OCI-LY3 (cell line): ENCODE results near the gene TIMP3.

Source experiments
- EZH2phosphoT487 ChIP-seq: fragments of 200-600 bp; shearing (Covaris generic); IDR thresholded peaks from 2 replicates; pipeline ENCODE4 v1.6.1; 2018; ENCODE audit warnings: antibody characterized with exemption, mixed run types, low read depth
- TF ChIP-seq, protein P1 (sequence below): fragments of 200-600, 300-600 bp; sonication (generic); IDR thresholded peaks from 2 replicates; pipeline ENCODE4 v1.5.1; 2014; ENCODE audit warnings: antibody characterized with exemption, low read length, low read depth

DNA sequence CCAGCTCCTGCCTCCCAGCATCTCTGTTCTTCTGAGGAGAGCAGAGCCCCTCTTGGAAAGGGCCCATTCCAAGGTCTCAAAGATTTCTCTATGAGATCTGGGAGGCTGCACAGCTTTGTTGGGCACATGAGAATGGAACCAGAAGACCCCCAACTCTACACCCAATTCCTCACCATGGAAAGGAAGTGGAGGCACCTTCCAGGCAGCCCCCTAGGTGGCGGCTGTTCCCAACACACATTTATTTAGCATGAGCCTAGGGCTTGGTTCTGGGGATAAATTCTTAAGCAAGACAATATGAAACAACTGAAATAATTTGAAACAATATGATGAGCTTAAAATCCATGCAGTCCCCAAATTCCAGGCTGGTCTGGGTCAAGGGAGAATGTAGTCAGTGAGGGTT is 100.4 kb downstream of the TIMP3 start:
- TF ChIP-seq, protein P1, sequence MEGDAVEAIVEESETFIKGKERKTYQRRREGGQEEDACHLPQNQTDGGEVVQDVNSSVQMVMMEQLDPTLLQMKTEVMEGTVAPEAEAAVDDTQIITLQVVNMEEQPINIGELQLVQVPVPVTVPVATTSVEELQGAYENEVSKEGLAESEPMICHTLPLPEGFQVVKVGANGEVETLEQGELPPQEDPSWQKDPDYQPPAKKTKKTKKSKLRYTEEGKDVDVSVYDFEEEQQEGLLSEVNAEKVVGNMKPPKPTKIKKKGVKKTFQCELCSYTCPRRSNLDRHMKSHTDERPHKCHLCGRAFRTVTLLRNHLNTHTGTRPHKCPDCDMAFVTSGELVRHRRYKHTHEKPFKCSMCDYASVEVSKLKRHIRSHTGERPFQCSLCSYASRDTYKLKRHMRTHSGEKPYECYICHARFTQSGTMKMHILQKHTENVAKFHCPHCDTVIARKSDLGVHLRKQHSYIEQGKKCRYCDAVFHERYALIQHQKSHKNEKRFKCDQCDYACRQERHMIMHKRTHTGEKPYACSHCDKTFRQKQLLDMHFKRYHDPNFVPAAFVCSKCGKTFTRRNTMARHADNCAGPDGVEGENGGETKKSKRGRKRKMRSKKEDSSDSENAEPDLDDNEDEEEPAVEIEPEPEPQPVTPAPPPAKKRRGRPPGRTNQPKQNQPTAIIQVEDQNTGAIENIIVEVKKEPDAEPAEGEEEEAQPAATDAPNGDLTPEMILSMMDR, result no peak
- TF ChIP-seq EZH2phosphoT487, result no peak
